A673 (cell line): ENCODE measurements around the gene CASZ1.

ENCODE experiments used
- EZH2 ChIP-seq: fragments of 200-600 bp; sonication (generic); IDR thresholded peaks from 2 replicates; pipeline ENCODE4 v1.6.1; 2017; ENCODE audit warnings: borderline replicate concordance, low read depth, mild to moderate bottlenecking, mixed read lengths, antibody characterized with exemption, low read length; ENCODE audit not compliant: poor library complexity, severe bottlenecking
- TF ChIP-seq, protein P1 (sequence below): fragments of 300-800, 200-600 bp; sonication (generic); conservative IDR thresholded peaks from 2 replicates; pipeline ENCODE4 v1.5.1; 2017; ENCODE audit warnings: low read depth, mild to moderate bottlenecking, antibody characterized with exemption, low read length, moderate library complexity, mixed read lengths

DNA sequence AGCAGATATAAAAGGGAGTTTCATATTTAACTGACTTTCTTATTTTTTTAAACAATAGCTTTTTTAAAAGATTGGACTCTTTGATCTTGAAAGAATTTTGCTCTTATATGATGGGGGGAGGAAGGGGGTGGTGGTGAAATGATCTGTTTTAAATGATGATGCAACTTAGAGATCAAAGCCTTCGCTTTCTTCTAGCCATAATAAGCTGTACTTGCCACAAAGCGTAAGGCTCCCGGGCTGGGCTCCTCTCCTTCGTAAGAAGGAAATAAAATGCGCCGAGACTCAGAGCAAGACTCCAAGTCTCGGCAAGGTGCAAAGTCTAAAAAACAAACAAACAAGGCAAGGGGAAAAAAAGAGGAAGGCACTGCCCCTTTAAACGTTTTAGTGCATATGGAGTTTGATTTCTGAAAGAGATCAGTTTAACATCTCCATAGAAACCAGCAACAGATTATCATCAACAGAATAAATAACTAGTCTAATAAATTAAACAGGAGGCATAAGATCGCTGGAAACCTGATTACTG is 3.3 kb downstream of the CASZ1 start:
- TF ChIP-seq, protein P1, sequence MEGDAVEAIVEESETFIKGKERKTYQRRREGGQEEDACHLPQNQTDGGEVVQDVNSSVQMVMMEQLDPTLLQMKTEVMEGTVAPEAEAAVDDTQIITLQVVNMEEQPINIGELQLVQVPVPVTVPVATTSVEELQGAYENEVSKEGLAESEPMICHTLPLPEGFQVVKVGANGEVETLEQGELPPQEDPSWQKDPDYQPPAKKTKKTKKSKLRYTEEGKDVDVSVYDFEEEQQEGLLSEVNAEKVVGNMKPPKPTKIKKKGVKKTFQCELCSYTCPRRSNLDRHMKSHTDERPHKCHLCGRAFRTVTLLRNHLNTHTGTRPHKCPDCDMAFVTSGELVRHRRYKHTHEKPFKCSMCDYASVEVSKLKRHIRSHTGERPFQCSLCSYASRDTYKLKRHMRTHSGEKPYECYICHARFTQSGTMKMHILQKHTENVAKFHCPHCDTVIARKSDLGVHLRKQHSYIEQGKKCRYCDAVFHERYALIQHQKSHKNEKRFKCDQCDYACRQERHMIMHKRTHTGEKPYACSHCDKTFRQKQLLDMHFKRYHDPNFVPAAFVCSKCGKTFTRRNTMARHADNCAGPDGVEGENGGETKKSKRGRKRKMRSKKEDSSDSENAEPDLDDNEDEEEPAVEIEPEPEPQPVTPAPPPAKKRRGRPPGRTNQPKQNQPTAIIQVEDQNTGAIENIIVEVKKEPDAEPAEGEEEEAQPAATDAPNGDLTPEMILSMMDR: no peak
- no peak for TF ChIP-seq EZH2
